Upper lobe of right lung (tissue), 1 donor: ENCODE results near the gene SST. TPM values are rescaled to one million over a fixed set of nuclear protein-coding genes. Genes with fewer than 3 reads are reported as not detected.

Source experiments
- ATAC-seq: fragments of 200-7000 bp; cut with Tn5 transposase; one replicate; pipeline ENCODE4 v1.9.1; 2020; ENCODE audit warnings: mild to moderate bottlenecking, moderate library complexity
- DNase-seq: peaks from one replicate; pipeline ENCODE4 v3.0.0-alpha.2; 2020
- H3K27ac ChIP-seq: fragments of 200-600 bp; one replicate; pipeline ENCODE4 v1.8.0; 2022
- H3K27me3 ChIP-seq: fragments of 200-600 bp; one replicate; pipeline ENCODE4 v1.8.0; 2022; ENCODE audit warnings: mild to moderate bottlenecking
- H3K36me3 ChIP-seq: fragments of 200-600 bp; one replicate; pipeline ENCODE4 v1.8.0; 2022
- H3K4me1 ChIP-seq: fragments of 200-600 bp; one replicate; pipeline ENCODE4 v1.8.0; 2022
- H3K4me3 ChIP-seq: fragments of 200-600 bp; one replicate; pipeline ENCODE4 v1.8.0; 2022; ENCODE audit warnings: mild to moderate bottlenecking
- H3K9me3 ChIP-seq: fragments of 200-600 bp; one replicate; pipeline ENCODE4 v1.8.0; 2022
- CTCF ChIP-seq: fragments of 200-600 bp; IDR thresholded peaks from one replicate; pipeline ENCODE4 v1.8.0; 2022; ENCODE audit warnings: antibody characterized with exemption
- intact Hi-C: fragments of 100-400 bp; cut with DNase I; formaldehyde crosslinking; loops from one replicate; pipeline ENCODE4 v1.11.0; 2022
- total RNA-seq: library from RNA; stranded (reverse); fragmentation: NEBNext Ultra II Directional; extraction: Animal tissue kit (Norgen Biotek cat#: 25700); gene quantifications from one replicate; pipeline ENCODE4 v1.2.1, GENCODE V29; 2021
- donor health status: DM: no; HTN: yes; CAD: no; lungs with severe emphysema.

The SST gene
- total RNA-seq, 1 donor from 2014 or later: not detected

- intact Hi-C loops: no loop called here
- Histone ChIP-seq H3K4me3 (no peak overlapping the region), H3K27ac (no peak overlapping the region), H3K9me3 (no peaks in the 10 kb centered on the region), H3K27me3 (peaks cover 12% of the 10 kb centered on the region), H3K36me3 (no peaks in the 10 kb centered on the region), H3K4me1 (no peaks in the 10 kb centered on the region)
- ATAC-seq: no peak
- TF ChIP-seq CTCF: no peak
- DNase-seq: no peak
These were observed 29.6 kb downstream of the SST start for GRCh38 chr3:187640569-187641059.

GRCh38 chr3:187639927-187640568 is 30.1 kb downstream of the SST start:
- no peak for ATAC-seq
- DNase-seq: no peak
- Histone ChIP-seq H3K27ac (no peak overlapping the region), H3K4me3 (no peak overlapping the region), H3K9me3 (no peaks in the 10 kb centered on the region), H3K4me1 (no peaks in the 10 kb centered on the region), H3K27me3 (peaks cover 10% of the 10 kb centered on the region), H3K36me3 (no peaks in the 10 kb centered on the region)
- TF ChIP-seq CTCF: no peak
- intact Hi-C loops: no loop called here

- ATAC-seq (no peak), DNase-seq (no peak)
- intact Hi-C loops: no loop called here
- Histone ChIP-seq H3K4me1 (no peaks in the 10 kb centered on the region), H3K27me3 (peaks cover 10% of the 10 kb centered on the region), H3K27ac (no peak overlapping the region), H3K36me3 (no peaks in the 10 kb centered on the region), H3K9me3 (peaks cover 5% of the 10 kb centered on the region), H3K4me3 (no peak overlapping the region)
- TF ChIP-seq CTCF: no peak
These were observed 33.7 kb downstream of the SST start for GRCh38 chr3:187636528-187636927.

- ATAC-seq (no peak), DNase-seq (no peak)
- intact Hi-C loops: no loop called here
- Histone ChIP-seq H3K4me1 (no peaks in the 10 kb centered on the region), H3K9me3 (peaks cover 5% of the 10 kb centered on the region), H3K27ac (no peak overlapping the region), H3K36me3 (no peaks in the 10 kb centered on the region), H3K27me3 (no peaks in the 10 kb centered on the region), H3K4me3 (no peak overlapping the region)
- no peak for TF ChIP-seq CTCF
These were observed 39.8 kb downstream of the SST start for GRCh38 chr3:187630404-187630803.

- H3K36me3 ChIP-seq: no peaks in the 10 kb centered on the region
These were observed 40.5 kb downstream of the SST start for GRCh38 chr3:187629711-187630110.

More at GRCh38 chr3:187629711-187630110, 40.5 kb downstream of the SST start:
- H3K4me1 ChIP-seq: no peaks in the 10 kb centered on the region
- ATAC-seq: no peak
- H3K27ac ChIP-seq: no peak overlapping the region
- H3K9me3 ChIP-seq: peaks cover 3% of the 10 kb centered on the region
- H3K27me3 ChIP-seq: no peaks in the 10 kb centered on the region
- no peak for TF ChIP-seq CTCF
- no peak for DNase-seq
- no peak overlapping the region for H3K4me3 ChIP-seq
- intact Hi-C loops: no loop called here
